Astrocyte of the spinal cord (primary cell): ENCODE measurements around the gene SLC4A1AP.
"Not testable (repeated sequence)": the region's sequence is repeated elsewhere in the genome, so short reads cannot be mapped to it uniquely, and the experiment has no call there.

Experiments
- DNase-seq: peaks from one replicate; pipeline ENCODE4 v3.0.0; 2011; ENCODE audit warnings: low read depth, low spot score
- H3K4me3 ChIP-seq: 2 replicates; pipeline ENCODE4 v1.5.1; 2011; ENCODE audit warnings: low read depth, mild to moderate bottlenecking, low read length, moderate library complexity
- CTCF ChIP-seq: IDR thresholded peaks from 2 replicates; pipeline ENCODE4 v1.5.1; 2012; ENCODE audit warnings: low read depth, mild to moderate bottlenecking, low read length, inconsistent platforms
- in situ Hi-C: cut with HindIII; loops from 2 replicates; pipeline ENCODE4 v1.10.0; 2017; ENCODE audit warnings: low sequenced_read_pairs

Gene SLC4A1AP

GRCh38 chr2:27663285-27664153 is at the start of gene SLC4A1AP, which contains the start of gene SUPT7L:
Gene SLC4A1AP (plus strand): TSS chr2:27663889. CDS start chr2:27663915, 26 bp downstream.
Gene SUPT7L (minus strand): TSS chr2:27663614. CDS start chr2:27662192, 1,422 bp downstream.
- H3K4me3 ChIP-seq, result peak within 1 kb of the TSS; percentile 89
- in situ Hi-C loops, result no loop called here
- TF ChIP-seq CTCF, result no peak
- DNase-seq, result peak; percentile 90

- in situ Hi-C loops, result no loop called here
- no peak for DNase-seq
- H3K4me3 ChIP-seq, result no peak overlapping the region
- no peak for TF ChIP-seq CTCF
Observed at GRCh38 chr2:27613985-27614384, 49.7 kb upstream of the SLC4A1AP start.

GRCh38 chr2:27615316-27615715 is 48.4 kb upstream of the SLC4A1AP start:
- H3K4me3 ChIP-seq, result no peak overlapping the region
- in situ Hi-C loops, result no loop called here
- TF ChIP-seq CTCF, result no peak
- no peak for DNase-seq

- no peak overlapping the region for H3K4me3 ChIP-seq
- peak; percentile 17 for TF ChIP-seq CTCF
- DNase-seq, result no peak
- in situ Hi-C loops, result no loop called here
Observed at GRCh38 chr2:27621524-27621923, 42.2 kb upstream of the SLC4A1AP start.

GRCh38 chr2:27622921-27623384 is 40.7 kb upstream of the SLC4A1AP start:
- peak; percentile 90 for DNase-seq
- TF ChIP-seq CTCF, result no peak
- H3K4me3 ChIP-seq, result no peak overlapping the region
- in situ Hi-C loops, result no loop called here

GRCh38 chr2:27624943-27625342 is 38.7 kb upstream of the SLC4A1AP start:
- DNase-seq, result no peak
- in situ Hi-C loops, result no loop called here
- no peak for TF ChIP-seq CTCF
- no peak overlapping the region for H3K4me3 ChIP-seq

GRCh38 chr2:27626323-27626722 is 37.4 kb upstream of the SLC4A1AP start:
- H3K4me3 ChIP-seq, in situ Hi-C loops, DNase-seq: not testable (repeated sequence)

GRCh38 chr2:27626921-27627320 is 36.8 kb upstream of the SLC4A1AP start:
- peak; percentile 27 for DNase-seq
- in situ Hi-C loops, H3K4me3 ChIP-seq: not testable (repeated sequence)
